Heart left ventricle (tissue), 13 donors: Measurements from ENCODE around the gene ERBB2.

ENCODE experiments used
- POLR2A ChIP-seq, 2 donors: fragments of 450-650 bp; IDR thresholded peaks; one replicate each; pipeline ENCODE4 v1.6.1; 2017; ENCODE audit warnings: antibody characterized with exemption in 2 of 2, mild to moderate bottlenecking in 2 of 2, moderate library complexity in 2 of 2
- TF ChIP-seq, protein P1 (sequence below), 12 donors: fragments of 200-600 bp; sonication (generic) in 4 of 12; IDR thresholded peaks; one replicate each; pipeline versions ENCODE4 v1.5.0 to v1.8.0; 2018 to 2022; ENCODE audit warnings: antibody characterized with exemption in 12 of 12, mild to moderate bottlenecking in 5 of 12
- donor health status: ischemic (EF 13 %, LVEDD 7.1; RV severe dilation, severe dysfunction).
- donor health status: DM: no; HTN: yes; CAD: no.
- donor health status: DM: no; HTN: no; CAD: no.
- donor health status: ischemic (EF 25% LVEDD 6.9; RV normal size, moderate dysfunction).
- donor health status: ischemic (EF 25% LVEDD 5.7; RV mildly dilated, moderate dysfunction).
- donor health status: ischemic (EF 35%, LVEDD 5.7; RV mildly dilated, moderate dysfunction).
- donor health status: nonischemic (EF 11% LVEDD 7.7; RV severe dilation, severe dysfunction).
- donor health status: DM: yes; HTN: yes; CAD: no.
- donor health status: PGD.
- donor health status: ischemic (EF 29% LVEDD 5.4; RV normal size, mild dysfunction).
- donor health status: nonischemic (EF 23%, LVEDD 6.1; RV moderate dilation, normal function).

GRCh38 chr17:39702901-39703893 lies 3.3 kb downstream of the ERBB2 start:
- TF ChIP-seq, protein P1, sequence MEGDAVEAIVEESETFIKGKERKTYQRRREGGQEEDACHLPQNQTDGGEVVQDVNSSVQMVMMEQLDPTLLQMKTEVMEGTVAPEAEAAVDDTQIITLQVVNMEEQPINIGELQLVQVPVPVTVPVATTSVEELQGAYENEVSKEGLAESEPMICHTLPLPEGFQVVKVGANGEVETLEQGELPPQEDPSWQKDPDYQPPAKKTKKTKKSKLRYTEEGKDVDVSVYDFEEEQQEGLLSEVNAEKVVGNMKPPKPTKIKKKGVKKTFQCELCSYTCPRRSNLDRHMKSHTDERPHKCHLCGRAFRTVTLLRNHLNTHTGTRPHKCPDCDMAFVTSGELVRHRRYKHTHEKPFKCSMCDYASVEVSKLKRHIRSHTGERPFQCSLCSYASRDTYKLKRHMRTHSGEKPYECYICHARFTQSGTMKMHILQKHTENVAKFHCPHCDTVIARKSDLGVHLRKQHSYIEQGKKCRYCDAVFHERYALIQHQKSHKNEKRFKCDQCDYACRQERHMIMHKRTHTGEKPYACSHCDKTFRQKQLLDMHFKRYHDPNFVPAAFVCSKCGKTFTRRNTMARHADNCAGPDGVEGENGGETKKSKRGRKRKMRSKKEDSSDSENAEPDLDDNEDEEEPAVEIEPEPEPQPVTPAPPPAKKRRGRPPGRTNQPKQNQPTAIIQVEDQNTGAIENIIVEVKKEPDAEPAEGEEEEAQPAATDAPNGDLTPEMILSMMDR (IDR thresholded peaks at IDR 0.05): no peak
- no peak for TF ChIP-seq POLR2A (IDR thresholded peaks at IDR 0.05)
